KG1 (cell line): Measurements from ENCODE around the gene DLGAP1.
"Not testable (repeated sequence)": the region's sequence is repeated elsewhere in the genome, so short reads cannot be mapped to it uniquely, and the experiment has no call there.

Experiments used
- DNase-seq: peaks from one replicate; lab custom pipeline; 2025; lab: John Stamatoyannopoulos, UW

The DLGAP1 gene

GRCh38 chr18:4077204-4077603 is 377.9 kb downstream of the DLGAP1 start:
- DNase-seq: no peak

GRCh38 chr18:4074647-4075046 is 380.5 kb downstream of the DLGAP1 start:
- DNase-seq: no peak

- DNase-seq: no peak
These were observed 385.9 kb downstream of the DLGAP1 start for GRCh38 chr18:4069183-4069582.

GRCh38 chr18:4068552-4069158 is 386.5 kb downstream of the DLGAP1 start:
- DNase-seq: no peak

GRCh38 chr18:4063545-4063944 is 391.6 kb downstream of the DLGAP1 start:
- DNase-seq: no peak

- no peak for DNase-seq
These were observed 394.5 kb downstream of the DLGAP1 start for GRCh38 chr18:4060427-4061281.

- DNase-seq: no peak
These were observed 396.9 kb downstream of the DLGAP1 start for GRCh38 chr18:4058179-4058578.

- no peak for DNase-seq
These were observed 414.6 kb downstream of the DLGAP1 start for GRCh38 chr18:4040391-4041092.

GRCh38 chr18:4035521-4035920 is 419.6 kb downstream of the DLGAP1 start:
- no peak for DNase-seq

- not testable (repeated sequence) for DNase-seq
These were observed 420.3 kb downstream of the DLGAP1 start for GRCh38 chr18:4034815-4035214.

GRCh38 chr18:4026542-4026941 is 428.6 kb downstream of the DLGAP1 start:
- DNase-seq: no peak

- DNase-seq: no peak
These were observed 430.4 kb downstream of the DLGAP1 start for GRCh38 chr18:4024702-4025101.

GRCh38 chr18:4022749-4023148 is 432.4 kb downstream of the DLGAP1 start:
- not testable (repeated sequence) for DNase-seq

GRCh38 chr18:4020026-4020425 is 435.1 kb downstream of the DLGAP1 start:
- no peak for DNase-seq

GRCh38 chr18:4017480-4017879 is 437.6 kb downstream of the DLGAP1 start:
- DNase-seq: no peak

GRCh38 chr18:4016391-4017049 is 438.6 kb downstream of the DLGAP1 start:
- DNase-seq: no peak

GRCh38 chr18:4007846-4008245 is 447.3 kb downstream of the DLGAP1 start:
- no peak for DNase-seq

GRCh38 chr18:4004183-4004829 is 450.8 kb downstream of the DLGAP1 start:
- DNase-seq: no peak

- peak; percentile 9 for DNase-seq
These were observed 456.3 kb downstream of the DLGAP1 start for GRCh38 chr18:3998698-3999333.

- peak; percentile 41 for DNase-seq
These were observed 459.5 kb downstream of the DLGAP1 start for GRCh38 chr18:3995476-3996102.
